SJCRH30 (cell line): ENCODE results near the gene MAP3K6. TPM values are rescaled to one million over a fixed set of nuclear protein-coding genes. Genes with fewer than 3 reads are reported as not detected.

Experiments
- DNase-seq, 2 experiments: peaks; one replicate each; pipeline ENCODE4 v3.0.0-alpha.2; 2015 to 2020
- H3K27ac ChIP-seq: fragments of 250-450 bp; sonication (Bioruptor Pico); 2 replicates; pipeline ENCODE4 v1.5.1; 2020; ENCODE audit warnings: mild to moderate bottlenecking, moderate library complexity
- H3K27me3 ChIP-seq: fragments of 250-450 bp; sonication (Bioruptor Pico); 2 replicates; pipeline ENCODE4 v1.5.1; 2020; ENCODE audit warnings: mild to moderate bottlenecking, moderate library complexity
- H3K36me3 ChIP-seq: fragments of 250-450 bp; sonication (Bioruptor Pico); 2 replicates; pipeline ENCODE4 v1.5.1; 2020; ENCODE audit warnings: mild to moderate bottlenecking, moderate library complexity
- H3K4me1 ChIP-seq: fragments of 250-450 bp; sonication (Bioruptor Pico); 2 replicates; pipeline ENCODE4 v1.5.1; 2020; ENCODE audit warnings: mild to moderate bottlenecking, moderate library complexity
- H3K4me3 ChIP-seq: fragments of 250-450 bp; sonication (Bioruptor Pico); 2 replicates; pipeline ENCODE4 v1.5.1; 2020; ENCODE audit warnings: mild to moderate bottlenecking, moderate library complexity
- H3K9me3 ChIP-seq: fragments of 250-450 bp; sonication (Bioruptor Pico); replicated peaks from 2 replicates; pipeline ENCODE4 v1.5.1; 2020; ENCODE audit warnings: mild to moderate bottlenecking, moderate library complexity
- total RNA-seq: library from RNA; depleted of rRNA; stranded (reverse); fragments of >200 nt; shearing (Covaris generic); gene quantifications from 2 replicates; pipeline ENCODE4 v1.2.3, GENCODE V29; 2014

MAP3K6 gene
- total RNA-seq, 1 experiment from 2014 or later, result 10.0 TPM

DNA sequence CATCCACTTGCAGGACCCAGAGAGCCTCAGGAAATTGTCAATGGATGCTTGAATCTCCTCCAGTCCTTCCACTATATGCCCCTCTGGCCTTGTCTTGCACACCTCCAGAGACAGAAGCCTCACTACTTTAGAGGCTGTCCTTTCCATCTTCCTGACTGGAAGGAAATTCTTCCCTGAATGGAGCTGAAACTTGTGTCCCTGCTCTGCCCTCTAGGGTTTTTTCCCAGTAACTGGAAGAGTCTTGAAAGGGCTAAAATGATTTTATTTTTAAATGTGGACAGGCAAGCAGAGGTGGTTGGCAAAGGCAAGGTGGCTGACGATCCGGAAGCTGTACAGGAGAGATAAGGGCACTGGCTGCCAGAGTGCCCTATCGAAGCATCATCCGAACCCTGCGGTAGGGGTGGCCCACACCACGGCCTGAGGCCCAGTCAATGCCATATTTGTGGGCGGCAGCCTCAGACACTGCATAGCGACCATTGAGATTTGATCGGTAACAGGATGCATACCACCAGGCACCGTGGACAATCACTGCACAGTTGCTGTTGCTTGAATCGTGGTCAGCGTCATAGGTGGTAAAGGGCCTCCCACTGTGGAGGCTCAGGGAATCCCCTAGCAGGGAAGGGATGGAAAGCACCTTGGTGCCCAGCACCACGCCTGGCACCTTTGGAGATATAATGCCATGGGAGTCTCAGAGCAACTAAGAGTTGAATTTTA, 2.3 kb upstream of the MAP3K6 start:
- Histone ChIP-seq H3K27me3 (no peaks in the 10 kb centered on the region), H3K4me1 (peaks cover 8% of the 10 kb centered on the region; the same call in 1 of the 2 replicates), H3K27ac (no peak overlapping the region), H3K36me3 (no peaks in the 10 kb centered on the region), H3K4me3 (no peak overlapping the region), H3K9me3 (no peaks in the 10 kb centered on the region)
- DNase-seq, result peak in 1 of 2 experiments; percentile 48

DNA sequence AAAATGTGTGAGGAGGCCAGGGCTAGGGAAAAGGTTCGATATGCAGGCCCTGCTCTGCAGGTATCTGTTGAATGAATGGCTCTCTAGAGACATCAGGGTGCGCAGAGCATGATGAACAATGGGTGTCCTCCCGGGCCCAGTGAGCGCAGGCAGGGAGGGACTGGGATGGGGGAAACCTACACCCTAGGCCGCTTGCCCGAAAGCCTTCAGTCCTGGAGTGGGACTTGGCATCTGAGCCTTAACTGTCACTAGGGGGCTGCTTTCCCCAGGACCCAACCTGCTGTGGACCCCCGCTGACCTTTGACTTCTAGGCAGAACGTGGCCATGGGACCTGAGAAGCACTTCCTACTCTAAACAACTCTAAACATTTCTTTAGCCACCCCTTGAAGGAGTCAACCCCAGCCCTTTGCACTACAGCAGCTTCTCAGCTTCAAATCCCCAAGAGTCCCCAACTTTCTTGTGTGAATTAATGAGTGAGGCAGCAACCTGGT, 444 bp upstream of the MAP3K6 start:
- Histone ChIP-seq H3K27ac (peak overlapping the region; percentile 59; the same call in 1 of the 2 replicates), H3K4me1 (peaks cover 8% of the 10 kb centered on the region; the same call in 1 of the 2 replicates), H3K27me3 (no peaks in the 10 kb centered on the region), H3K4me3 (peak overlapping the region; percentile 71), H3K36me3 (no peaks in the 10 kb centered on the region), H3K9me3 (no peaks in the 10 kb centered on the region)
- DNase-seq, result no peak

DNA sequence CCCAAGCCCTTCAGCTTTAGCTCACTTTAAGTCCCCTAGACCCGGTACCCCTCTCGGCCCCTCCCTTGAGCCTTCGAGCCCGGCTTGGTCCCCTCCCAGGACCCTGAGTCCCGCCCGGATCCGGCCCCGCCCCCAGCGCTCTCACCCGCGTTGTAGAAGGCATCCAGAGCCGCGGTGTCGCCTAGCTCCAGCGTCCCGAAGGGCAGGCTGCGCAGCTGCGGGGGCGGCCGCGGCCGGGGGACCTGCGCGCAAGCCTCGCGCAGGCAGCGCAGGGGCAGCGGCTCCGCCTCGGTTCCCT, 699 bp downstream of the MAP3K6 start:
- Histone ChIP-seq H3K4me1 (peaks cover 8% of the 10 kb centered on the region; the same call in 1 of the 2 replicates), H3K4me3 (peak overlapping the region; percentile 71), H3K9me3 (no peaks in the 10 kb centered on the region), H3K27me3 (no peaks in the 10 kb centered on the region), H3K36me3 (0 out of 2 replicates have a peak, but pooled peaks cover 4% of the 10 kb centered on the region), H3K27ac (peak overlapping the region; percentile 57)
- DNase-seq, result peak; percentile 95 to 96

DNA sequence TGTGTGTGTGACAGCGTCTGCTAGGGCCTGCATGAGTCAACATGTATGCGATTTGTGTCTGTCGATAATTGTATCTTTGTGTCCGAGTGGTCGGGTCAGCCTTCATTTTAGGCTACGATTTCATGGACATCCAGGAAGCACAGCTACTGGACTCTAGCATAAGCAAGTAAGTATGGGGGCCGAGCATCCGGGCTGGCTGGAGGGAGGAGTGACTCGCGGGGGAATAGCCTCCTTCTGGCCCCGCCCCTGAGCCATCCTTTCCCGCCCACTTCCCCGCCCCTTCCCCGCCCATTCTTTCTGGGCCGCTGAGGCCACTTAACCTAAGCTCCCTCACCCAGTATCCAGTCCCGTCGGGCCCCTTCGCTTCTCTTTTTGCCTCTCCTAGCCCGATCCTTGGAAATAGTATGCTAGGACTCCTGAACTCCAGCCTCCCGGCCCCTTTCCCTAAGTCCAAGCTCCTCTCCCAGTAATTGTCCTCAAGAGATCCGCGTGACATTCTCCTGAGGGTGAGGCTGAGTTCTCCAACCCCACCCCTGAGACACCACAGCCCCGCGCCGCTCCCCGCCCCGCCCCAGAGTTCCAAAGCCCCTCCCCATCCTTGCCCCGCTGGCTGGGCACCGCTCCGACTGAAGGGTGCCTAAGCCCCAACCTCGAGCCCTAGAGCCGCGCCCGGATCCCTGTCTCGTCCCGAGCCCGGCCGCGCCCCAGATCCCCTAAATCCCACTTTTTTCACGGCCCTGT, 1.2 kb downstream of the MAP3K6 start:
- Histone ChIP-seq H3K9me3 (no peaks in the 10 kb centered on the region), H3K27ac (peak overlapping the region; percentile 57), H3K27me3 (no peaks in the 10 kb centered on the region), H3K36me3 (0 out of 2 replicates have a peak, but pooled peaks cover 4% of the 10 kb centered on the region), H3K4me3 (peak overlapping the region; percentile 71), H3K4me1 (peaks cover 8% of the 10 kb centered on the region; the same call in 1 of the 2 replicates)
- DNase-seq, result peak; percentile 92 to 95

DNA sequence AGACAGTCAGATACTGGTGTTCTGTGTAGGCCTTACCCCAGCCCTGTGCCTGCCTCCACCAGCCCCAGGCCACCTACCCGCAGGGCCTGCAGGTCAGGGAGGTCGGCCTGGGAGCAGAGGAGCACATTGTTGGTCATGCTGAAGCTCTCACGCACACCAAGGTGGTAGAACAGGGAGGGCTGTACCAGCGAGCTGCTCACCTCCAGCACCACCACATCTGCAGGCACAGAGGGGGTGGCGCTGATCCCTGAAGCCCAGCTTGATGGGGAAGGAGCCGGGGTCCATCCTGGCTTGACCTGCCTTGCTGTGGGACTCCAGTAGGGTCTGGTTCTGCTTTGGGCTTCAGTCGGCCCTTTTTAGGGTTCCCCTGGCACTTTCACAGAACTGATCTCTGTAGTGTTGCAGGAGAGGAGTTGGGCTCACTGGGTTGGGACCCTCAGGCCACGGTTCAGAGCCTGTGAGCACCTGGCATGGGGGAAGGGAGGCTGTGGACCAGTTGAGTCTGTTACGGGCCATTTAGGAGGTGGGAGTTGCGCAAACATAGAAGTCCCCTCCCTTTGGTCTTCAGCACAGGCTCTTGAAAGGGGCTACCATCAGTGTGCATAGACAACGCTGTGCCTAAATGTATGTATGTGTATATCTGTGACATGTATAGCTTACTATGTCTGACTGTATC, 1.9 kb downstream of the MAP3K6 start:
- Histone ChIP-seq H3K9me3 (no peaks in the 10 kb centered on the region), H3K4me1 (peaks cover 8% of the 10 kb centered on the region; the same call in 1 of the 2 replicates), H3K36me3 (0 out of 2 replicates have a peak, but pooled peaks cover 4% of the 10 kb centered on the region), H3K27me3 (no peaks in the 10 kb centered on the region), H3K27ac (peak overlapping the region; percentile 57), H3K4me3 (peak overlapping the region; percentile 71)
- no peak for DNase-seq

DNA sequence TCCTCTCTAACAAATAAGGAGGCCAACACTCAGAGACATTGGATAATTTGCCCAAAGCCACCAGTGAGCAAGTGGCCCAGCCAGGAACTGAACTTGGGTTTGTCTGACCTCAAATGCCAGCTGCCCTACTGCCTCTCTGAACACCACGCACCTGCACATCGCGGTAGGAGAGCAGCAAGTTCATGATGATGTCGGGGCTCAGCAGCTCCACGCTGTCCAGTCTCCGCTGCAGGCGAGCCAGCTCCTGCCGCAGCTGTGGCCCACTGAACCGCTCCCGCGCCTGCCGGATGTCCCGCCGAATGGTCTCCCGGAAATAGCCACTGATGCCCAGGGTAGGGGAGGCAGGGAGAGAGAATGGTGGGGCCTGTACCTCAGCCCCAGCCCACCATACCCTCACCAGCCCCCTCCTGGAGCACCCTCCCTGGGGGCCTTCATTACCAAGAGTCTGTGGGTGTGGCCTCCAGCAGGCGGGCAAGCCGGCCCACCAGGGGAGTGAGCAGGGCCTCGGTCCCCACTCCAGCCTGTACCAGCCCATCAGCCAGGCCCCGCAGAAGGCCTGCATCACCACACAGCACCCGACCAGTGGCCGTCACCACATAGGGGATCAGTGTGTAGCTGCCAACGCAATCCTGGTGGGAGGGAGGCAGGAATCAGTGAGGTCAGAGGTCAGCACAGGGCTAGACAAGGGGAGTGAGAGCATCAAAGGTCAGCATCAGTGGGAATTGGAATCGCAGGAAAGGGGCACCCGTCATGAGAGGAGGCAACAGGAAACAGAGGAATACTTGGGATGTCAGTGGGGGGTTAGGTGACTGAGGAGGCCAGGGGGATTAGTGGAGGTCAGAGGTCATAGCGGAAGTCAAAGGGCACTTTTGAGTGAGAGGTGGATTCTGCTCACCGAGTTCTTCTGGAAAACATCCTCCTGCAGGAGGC, 2.7 kb downstream of the MAP3K6 start:
- Histone ChIP-seq H3K4me3 (no peak overlapping the region), H3K27ac (no peak overlapping the region), H3K36me3 (0 out of 2 replicates have a peak, but pooled peaks cover 4% of the 10 kb centered on the region), H3K27me3 (no peaks in the 10 kb centered on the region), H3K4me1 (peaks cover 8% of the 10 kb centered on the region; the same call in 1 of the 2 replicates), H3K9me3 (no peaks in the 10 kb centered on the region)
- DNase-seq, result no peak

DNA sequence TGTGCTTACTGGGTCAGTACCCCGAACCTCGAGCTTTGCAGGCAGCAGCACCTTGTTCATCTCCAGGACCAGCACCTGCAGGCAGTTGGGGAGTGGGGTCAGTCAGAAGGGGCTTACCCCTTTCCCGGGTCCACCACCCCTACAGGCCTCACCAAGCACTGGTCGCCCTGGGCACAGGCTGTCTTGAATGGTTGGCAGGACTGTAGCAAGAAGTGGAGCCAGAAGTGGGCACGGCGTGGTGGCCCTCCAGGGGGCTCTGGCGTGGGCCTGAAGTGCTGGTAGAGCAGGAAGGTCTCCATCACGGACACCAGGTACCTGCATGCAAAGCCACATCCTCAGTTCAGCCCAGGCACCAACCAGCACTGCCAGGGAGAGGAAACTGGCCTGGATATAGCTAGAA, 5.2 kb downstream of the MAP3K6 start:
- H3K9me3 ChIP-seq, result no peaks in the 10 kb centered on the region
- H3K36me3 ChIP-seq, result 0 out of 2 replicates have a peak, but pooled peaks cover 4% of the 10 kb centered on the region
- no peak for DNase-seq
- H3K27ac ChIP-seq, result no peak overlapping the region
- H3K4me1 ChIP-seq, result peaks cover 5% of the 10 kb centered on the region; the same call in 1 of the 2 replicates
- no peak overlapping the region for H3K4me3 ChIP-seq
- no peaks in the 10 kb centered on the region for H3K27me3 ChIP-seq

DNA sequence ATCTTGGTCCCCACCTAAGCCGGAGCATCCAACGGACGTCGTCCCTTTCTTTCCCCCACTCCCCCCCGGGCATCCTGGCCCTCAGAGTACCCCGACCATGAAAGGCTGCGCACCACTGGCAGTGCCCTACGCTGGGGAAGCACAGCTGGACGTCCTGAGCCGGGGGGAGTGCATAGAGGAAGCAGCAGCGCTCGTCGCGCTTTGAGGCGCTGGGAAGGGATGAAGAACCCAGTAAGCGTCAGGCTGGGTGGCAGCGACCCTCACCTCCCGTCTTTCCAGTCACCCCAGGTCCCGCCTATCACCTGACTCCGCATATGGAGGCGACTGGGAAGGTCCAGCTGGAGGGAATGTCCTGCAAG, 5.7 kb downstream of the MAP3K6 start:
- peaks cover 5% of the 10 kb centered on the region; the same call in 1 of the 2 replicates for H3K4me1 ChIP-seq
- H3K27me3 ChIP-seq, result no peaks in the 10 kb centered on the region
- DNase-seq, result no peak
- H3K27ac ChIP-seq, result no peak overlapping the region
- no peak overlapping the region for H3K4me3 ChIP-seq
- H3K9me3 ChIP-seq, result no peaks in the 10 kb centered on the region
- 0 out of 2 replicates have a peak, but pooled peaks cover 6% of the 10 kb centered on the region for H3K36me3 ChIP-seq

DNA sequence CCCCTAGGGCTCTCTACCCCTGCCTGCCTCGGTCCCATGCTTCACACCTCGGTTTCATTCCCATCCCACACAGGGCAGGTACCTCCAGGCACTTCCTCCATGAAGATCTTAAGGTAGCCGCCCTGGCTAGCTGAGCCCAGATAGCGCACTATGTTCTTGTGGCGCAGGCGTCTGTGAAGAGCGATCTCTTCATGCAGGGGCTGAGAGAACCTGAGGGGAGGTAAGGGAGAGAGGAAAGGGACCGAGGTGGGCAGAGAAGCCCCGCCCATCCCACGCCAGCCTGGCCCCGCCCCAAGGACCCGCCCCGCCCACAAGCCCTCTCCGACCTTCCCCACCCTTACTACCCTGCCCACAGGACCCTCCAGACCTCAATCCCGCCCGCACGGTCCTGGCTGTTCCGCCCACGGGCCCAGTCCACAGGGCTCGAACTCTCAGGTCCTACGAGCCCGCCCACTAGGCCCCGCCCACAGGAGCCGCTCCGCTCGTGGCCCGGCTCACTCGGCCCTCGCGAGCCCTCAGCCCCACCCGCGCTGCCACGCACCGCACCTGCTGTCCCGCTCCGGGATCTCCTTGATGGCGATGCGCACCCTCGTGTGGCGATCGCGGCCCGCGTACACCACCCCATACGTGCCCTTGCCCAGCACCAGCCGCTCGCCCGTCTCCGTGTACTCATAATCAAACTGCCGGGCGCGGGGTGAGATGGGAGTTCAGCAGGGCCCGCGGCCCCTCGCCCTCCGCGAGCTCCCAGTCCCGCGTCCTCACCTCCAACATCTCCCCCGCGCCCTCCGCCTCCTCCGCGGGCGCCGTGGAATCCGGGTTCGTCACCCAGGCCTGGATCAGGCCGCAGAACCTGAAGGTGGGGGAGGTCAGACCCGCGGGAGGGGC, 6.4 kb downstream of the MAP3K6 start:
- 0 out of 2 replicates have a peak, but pooled peaks cover 8% of the 10 kb centered on the region for H3K36me3 ChIP-seq
- peaks cover 5% of the 10 kb centered on the region; the same call in 1 of the 2 replicates for H3K4me1 ChIP-seq
- no peak overlapping the region for H3K4me3 ChIP-seq
- H3K27me3 ChIP-seq, result no peaks in the 10 kb centered on the region
- DNase-seq, result no peak
- H3K9me3 ChIP-seq, result no peaks in the 10 kb centered on the region
- no peak overlapping the region for H3K27ac ChIP-seq

DNA sequence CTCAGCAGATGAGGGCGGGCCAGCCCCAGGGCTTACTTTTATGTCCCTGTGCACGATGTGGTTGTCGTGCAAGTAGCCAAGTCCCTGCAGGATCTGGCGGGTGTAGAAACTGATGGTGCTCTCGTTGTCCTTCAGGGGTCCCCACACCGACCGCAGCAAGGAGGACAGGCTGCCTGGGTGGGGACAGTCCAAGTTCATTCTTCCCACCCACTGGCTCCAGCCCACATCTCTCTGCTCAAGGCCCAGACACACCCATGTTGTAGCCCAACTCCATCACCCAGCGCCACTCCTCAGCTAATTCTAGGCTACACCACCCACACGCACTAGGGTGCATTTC, 7.0 kb downstream of the MAP3K6 start:
- H3K4me3 ChIP-seq, result no peak overlapping the region
- H3K27ac ChIP-seq, result no peak overlapping the region
- peaks cover 1% of the 10 kb centered on the region; the same call in 1 of the 2 replicates for H3K4me1 ChIP-seq
- H3K36me3 ChIP-seq, result 0 out of 2 replicates have a peak, but pooled peaks cover 8% of the 10 kb centered on the region
- H3K27me3 ChIP-seq, result no peaks in the 10 kb centered on the region
- DNase-seq, result no peak
- no peaks in the 10 kb centered on the region for H3K9me3 ChIP-seq

DNA sequence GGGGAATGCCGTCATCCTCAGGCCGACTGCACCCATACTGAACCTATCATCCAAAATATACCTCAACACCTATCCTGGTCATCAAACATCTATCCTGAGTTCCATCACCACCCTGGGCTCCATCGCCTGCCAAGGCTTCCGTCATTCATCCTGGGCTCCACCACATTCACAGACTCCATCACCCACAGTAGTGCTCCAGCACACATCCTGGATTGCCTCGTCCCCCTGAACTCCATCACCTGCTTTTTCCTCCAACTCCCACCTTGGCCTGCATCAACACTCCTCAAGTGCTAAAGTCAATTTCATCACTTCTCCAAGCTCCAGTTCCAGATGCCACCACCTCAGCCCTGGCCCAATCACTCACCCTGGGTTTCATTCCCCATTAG, 7.8 kb downstream of the MAP3K6 start:
- Histone ChIP-seq H3K4me3 (no peak overlapping the region), H3K9me3 (no peaks in the 10 kb centered on the region), H3K4me1 (no peaks in the 10 kb centered on the region), H3K36me3 (0 out of 2 replicates have a peak, but pooled peaks cover 8% of the 10 kb centered on the region), H3K27me3 (no peaks in the 10 kb centered on the region), H3K27ac (no peak overlapping the region)
- DNase-seq, result no peak

DNA sequence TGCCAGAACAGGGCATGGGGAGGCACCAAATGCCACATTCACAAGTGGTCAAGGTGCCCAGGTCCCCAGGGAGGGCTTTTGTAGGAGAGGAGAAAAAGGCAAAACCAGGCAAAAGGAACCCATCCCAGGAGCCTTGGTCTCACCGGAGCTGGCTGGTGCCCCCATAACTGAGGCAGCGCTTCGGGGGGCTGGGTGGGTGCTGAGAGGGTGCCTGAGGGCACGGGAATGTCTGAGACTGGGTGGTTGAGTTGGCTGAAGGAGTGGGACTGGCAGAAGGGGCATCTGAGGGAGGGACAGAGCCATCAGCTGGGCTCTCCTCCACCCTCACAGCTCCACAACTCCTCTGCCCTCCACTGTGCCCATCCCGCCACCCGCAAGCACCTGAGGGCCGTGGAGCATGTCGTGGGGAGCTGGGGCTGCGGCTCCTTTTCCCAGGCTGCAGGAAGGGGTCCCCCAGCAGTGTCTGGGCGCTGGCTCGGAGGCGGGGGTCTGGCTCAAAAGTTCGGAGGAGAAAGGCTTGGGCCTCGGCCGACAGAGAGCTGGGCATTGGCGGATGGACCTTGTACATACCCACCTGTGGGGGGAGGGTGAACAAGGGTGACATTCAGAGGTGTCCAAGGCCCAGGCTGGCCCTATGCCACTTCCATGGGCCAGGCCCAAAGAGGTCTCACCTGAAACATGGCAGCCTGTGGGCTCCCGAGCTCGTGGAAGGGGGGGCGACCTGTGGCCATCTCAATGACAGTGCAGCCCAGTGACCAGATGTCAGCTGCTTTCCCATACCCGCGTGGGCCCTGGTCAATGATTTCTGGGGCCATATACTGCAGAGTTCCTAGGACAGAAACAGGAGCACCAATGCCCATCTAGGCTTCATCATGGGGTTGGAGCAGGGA, 8.5 kb downstream of the MAP3K6 start:
- Histone ChIP-seq H3K9me3 (no peaks in the 10 kb centered on the region), H3K27me3 (no peaks in the 10 kb centered on the region), H3K27ac (no peak overlapping the region), H3K36me3 (0 out of 2 replicates have a peak, but pooled peaks cover 8% of the 10 kb centered on the region), H3K4me3 (no peak overlapping the region), H3K4me1 (no peaks in the 10 kb centered on the region)
- no peak for DNase-seq
